ENCODE results near the gene HOXC6. TPM values are rescaled to one million over a fixed set of nuclear protein-coding genes. Genes with fewer than 3 reads are reported as not detected.

HOXC6 gene
- total RNA-seq, 1 experiment from 2014 or later: 10.2 TPM

GRCh38 chr12:54055552-54055951 is 27.3 kb downstream of the HOXC6 start:
- Histone ChIP-seq H3K4me1 (peaks cover 14% of the 10 kb centered on the region), H3K9me3 (no peaks in the 10 kb centered on the region), H3K27me3 (replicated peaks; ENCODE audit: control insufficient read depth, insufficient read depth, low read length) (no peaks in the 10 kb centered on the region), H3K4me3 (ENCODE audit: low read depth, low read length) (no peak overlapping the region), H3K36me3 (ENCODE audit: control insufficient read depth, insufficient read depth, low read length) (no peaks in the 10 kb centered on the region)
- BruUV-seq (replicated peaks): no TSS peak
- H3K9me3 Mint-ChIP-seq (ENCODE audit: unreplicated experiment): no peaks in the 10 kb centered on the region
- H3K4me3 Mint-ChIP-seq (ENCODE audit: unreplicated experiment): no peak overlapping the region
- ChIA-PET POLR2A (no interaction called here), CTCF (interaction anchor here (0.6 to 1.4 kb wide), 2 partner anchors 80 to 299 kb away, joined by 6 to 7 read pairs; no protein-coding TSS in a partner anchor)
- H3K36me3 Mint-ChIP-seq (ENCODE audit: insufficient read depth, unreplicated experiment): peaks cover 6% of the 10 kb centered on the region
- H3K27me3 Mint-ChIP-seq (ENCODE audit: insufficient read depth, unreplicated experiment): no peaks in the 10 kb centered on the region
- H3K4me1 Mint-ChIP-seq (ENCODE audit: low read depth, unreplicated experiment): peaks cover 22% of the 10 kb centered on the region
- DNase-seq: no peak
- intact Hi-C loops (cut with micrococcal nuclease; ENCODE audit: unreplicated experiment): no loop called here
- TF ChIP-seq CTCF (IDR thresholded peaks at IDR 0.05; ENCODE audit: insufficient read depth in 1 of 2, low read depth in 1 of 2, low read length in 1 of 2, severe bottlenecking in 1 of 2, unreplicated experiment in 1 of 2): no peak
- H3K27ac Mint-ChIP-seq (ENCODE audit: unreplicated experiment): peak overlapping the region; percentile 14

GRCh38 chr12:54056110-54056509 is 27.9 kb downstream of the HOXC6 start:
- POLR2A ChIA-PET: no interaction called here

GRCh38 chr12:54058128-54058768 is 30.0 kb downstream of the HOXC6 start:
- H3K4me3 ChIP-seq (ENCODE audit: low read depth, low read length): no peak overlapping the region
- BruUV-seq (replicated peaks): no TSS peak
- no peaks in the 10 kb centered on the region for H3K9me3 Mint-ChIP-seq (ENCODE audit: unreplicated experiment)
- intact Hi-C loops (cut with micrococcal nuclease; ENCODE audit: unreplicated experiment): no loop called here
- H3K27me3 ChIP-seq (replicated peaks; ENCODE audit: control insufficient read depth, insufficient read depth, low read length): no peaks in the 10 kb centered on the region
- no peak for TF ChIP-seq CTCF (IDR thresholded peaks at IDR 0.05; ENCODE audit: insufficient read depth in 1 of 2, low read depth in 1 of 2, low read length in 1 of 2, severe bottlenecking in 1 of 2, unreplicated experiment in 1 of 2)
- H3K27ac Mint-ChIP-seq (ENCODE audit: unreplicated experiment): no peak overlapping the region
- H3K9me3 ChIP-seq: no peaks in the 10 kb centered on the region
- no peaks in the 10 kb centered on the region for H3K36me3 ChIP-seq (ENCODE audit: control insufficient read depth, insufficient read depth, low read length)
- DNase-seq: no peak
- peaks cover 35% of the 10 kb centered on the region for H3K4me1 Mint-ChIP-seq (ENCODE audit: low read depth, unreplicated experiment)
- POLR2A ChIA-PET: no interaction called here
- peaks cover 6% of the 10 kb centered on the region for H3K36me3 Mint-ChIP-seq (ENCODE audit: insufficient read depth, unreplicated experiment)
- H3K4me3 Mint-ChIP-seq (ENCODE audit: unreplicated experiment): no peak overlapping the region
- H3K27me3 Mint-ChIP-seq (ENCODE audit: insufficient read depth, unreplicated experiment): no peaks in the 10 kb centered on the region
- CTCF ChIA-PET: interaction anchor here (0.9 kb wide), 1 partner anchor 150 kb away, joined by 7 read pairs; no protein-coding TSS in a partner anchor
- peaks cover 27% of the 10 kb centered on the region for H3K4me1 ChIP-seq

More at GRCh38 chr12:54056110-54056509, 27.9 kb downstream of the HOXC6 start:
- no peak overlapping the region for H3K4me3 Mint-ChIP-seq (ENCODE audit: unreplicated experiment)
- peaks cover 6% of the 10 kb centered on the region for H3K36me3 Mint-ChIP-seq (ENCODE audit: insufficient read depth, unreplicated experiment)
- H3K27ac Mint-ChIP-seq (ENCODE audit: unreplicated experiment): peak overlapping the region; percentile 14
- no peak for DNase-seq
- peaks cover 20% of the 10 kb centered on the region for H3K4me1 Mint-ChIP-seq (ENCODE audit: low read depth, unreplicated experiment)
- intact Hi-C loops (cut with micrococcal nuclease; ENCODE audit: unreplicated experiment): no loop called here
- no TSS peak for BruUV-seq (replicated peaks)
- H3K9me3 Mint-ChIP-seq (ENCODE audit: unreplicated experiment): no peaks in the 10 kb centered on the region
- no peaks in the 10 kb centered on the region for H3K27me3 Mint-ChIP-seq (ENCODE audit: insufficient read depth, unreplicated experiment)
- Histone ChIP-seq H3K4me1 (peaks cover 16% of the 10 kb centered on the region), H3K27me3 (replicated peaks; ENCODE audit: control insufficient read depth, insufficient read depth, low read length) (no peaks in the 10 kb centered on the region), H3K36me3 (ENCODE audit: control insufficient read depth, insufficient read depth, low read length) (no peaks in the 10 kb centered on the region), H3K4me3 (ENCODE audit: low read depth, low read length) (no peak overlapping the region), H3K9me3 (no peaks in the 10 kb centered on the region)
- CTCF ChIA-PET: interaction anchor here (0.5 to 1.4 kb wide), 3 partner anchors 79 to 153 kb away, joined by 3 to 6 read pairs (median 3); no protein-coding TSS in a partner anchor
- no peak for TF ChIP-seq CTCF (IDR thresholded peaks at IDR 0.05; ENCODE audit: insufficient read depth in 1 of 2, low read depth in 1 of 2, low read length in 1 of 2, severe bottlenecking in 1 of 2, unreplicated experiment in 1 of 2)
